H1 (cell line): ENCODE data around the gene EIPR1. TPM values are rescaled to one million over a fixed set of nuclear protein-coding genes. Genes with fewer than 3 reads are reported as not detected.

Experiments used
- ASH2L ChIP-seq: fragments of 200-600, 300-600 bp; sonication (generic); IDR thresholded peaks from one replicate; pipeline ENCODE4 v1.7.1; 2017; ENCODE audit warnings: low read length
- BCL11A ChIP-seq, 2 experiments: IDR thresholded peaks; one replicate each; pipeline ENCODE4 v1.6.1; 2011; ENCODE audit warnings: low read depth in 2 of 2, low read length in 2 of 2, mild to moderate bottlenecking in 2 of 2
- CHD1 ChIP-seq: IDR thresholded peaks from 2 replicates; pipeline ENCODE4 v1.6.1; 2012; ENCODE audit warnings: low read depth, low read length, improper control_type of control experiment
- polyA plus RNA-seq, 7 experiments: library from polyadenylated mRNA; depleted of rRNA in 3 of 7; stranded (reverse) in 5 of 7; unstranded in 2 of 7; fragments of >200 nt in 5 of 7; fragments of 200-250 nt in 2 of 7; gene quantifications; 1 replicate in 5 of 7; 2 replicates in 1 of 7; 4 replicates in 1 of 7; pipeline versions ENCODE4 v1.2.1 to v1.2.3, GENCODE V29; 2011 to 2013; ENCODE audit warnings: missing spikeins in 2 of 7, mixed read lengths in 2 of 7
- total RNA-seq: library from RNA; stranded (reverse); fragmentation: NEBNext Ultra II Directional; extraction: Animal tissue kit (Norgen Biotek cat#: 25700); gene quantifications from 2 replicates; pipeline ENCODE4 v1.2.1, GENCODE V29; 2021

Gene EIPR1
- total and polyA plus RNA-seq, 2 of the 8 experiments (the other 6 are each of a cell fraction or from before 2014, with no cell fraction given) = 26.3 to 56.4 TPM

- TF ChIP-seq BCL11A (IDR thresholded peaks at IDR 0.05; ENCODE audit: low read depth in 2 of 2, low read length in 2 of 2) (no peak), ASH2L (no peak), CHD1 (no peak)
These were observed 200.8 kb downstream of the EIPR1 start (continued) for GRCh38 chr2:3176869-3177255.
